SK-N-DZ (cell line): ENCODE results near the gene WDR11.

Experiments
- DNase-seq: peaks from one replicate; pipeline ENCODE4 v3.0.0-alpha.2; 2015; ENCODE audit warnings: low spot score

WDR11 gene

DNA sequence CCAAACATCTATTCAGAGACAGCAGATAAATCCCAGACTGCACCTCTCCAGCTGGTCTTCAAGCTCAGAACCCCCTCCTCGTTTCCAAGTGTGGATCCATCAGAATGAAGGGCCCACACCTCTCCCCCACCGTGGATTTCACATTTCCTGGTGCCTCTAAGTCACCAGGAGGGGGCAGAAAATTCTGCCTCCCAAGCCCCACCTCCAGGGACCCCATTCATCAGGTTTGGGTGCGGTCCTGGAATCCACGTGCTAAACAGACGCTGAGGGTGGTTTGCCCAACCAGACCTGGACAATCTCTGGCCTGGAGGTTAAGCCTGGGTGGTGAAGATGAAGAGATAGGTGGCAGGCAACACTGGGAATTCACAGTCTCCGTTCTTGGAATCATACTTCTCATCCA is 92.4 kb downstream of the WDR11 start:
- DNase-seq, result peak; percentile 57

DNA sequence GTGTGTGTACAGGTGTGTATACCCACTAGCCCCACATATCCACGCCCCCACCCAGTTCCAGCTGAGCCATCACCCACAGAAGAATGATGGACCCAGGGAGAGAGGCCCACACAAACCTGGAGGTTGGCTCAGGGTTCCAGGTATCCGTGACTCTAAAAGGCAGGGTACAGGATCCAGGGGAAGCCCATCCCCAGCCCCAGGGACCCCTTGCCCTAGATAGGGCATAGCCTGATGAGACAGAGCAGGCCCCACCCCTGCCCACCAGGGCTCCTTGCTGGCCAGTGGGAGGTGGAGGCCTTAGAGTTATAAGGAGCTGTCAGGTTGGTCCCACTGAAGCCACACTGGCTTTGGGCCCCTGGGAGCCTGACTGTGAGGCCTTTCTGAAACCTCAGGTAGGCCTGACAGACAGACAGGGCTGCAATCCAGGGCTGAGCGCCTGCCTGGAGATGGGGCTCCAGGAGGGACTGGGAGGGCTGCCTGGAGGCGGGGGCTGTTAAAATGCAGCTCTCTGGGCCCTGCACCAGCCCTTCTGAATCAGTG is 93.5 kb downstream of the WDR11 start:
- no peak for DNase-seq

DNA sequence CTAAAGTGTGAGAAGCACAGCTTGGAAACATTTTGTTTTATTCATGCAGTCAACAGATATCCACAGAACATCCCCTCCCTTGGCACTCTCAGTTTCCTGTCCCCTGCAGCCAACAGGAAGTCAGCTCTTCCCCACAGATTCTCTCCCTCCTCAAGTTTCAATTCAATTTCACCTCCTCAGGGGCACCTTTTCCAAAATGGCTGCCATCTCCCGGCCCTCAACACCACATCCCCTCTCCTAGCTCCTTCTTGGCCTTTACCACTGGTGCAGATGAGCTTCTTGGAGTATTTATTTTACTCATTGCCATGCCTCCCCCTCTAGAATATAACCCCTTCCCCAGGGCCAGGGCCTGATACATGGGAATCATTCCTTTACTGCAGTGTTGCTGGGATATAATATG is 94.0 kb downstream of the WDR11 start:
- no peak for DNase-seq

DNA sequence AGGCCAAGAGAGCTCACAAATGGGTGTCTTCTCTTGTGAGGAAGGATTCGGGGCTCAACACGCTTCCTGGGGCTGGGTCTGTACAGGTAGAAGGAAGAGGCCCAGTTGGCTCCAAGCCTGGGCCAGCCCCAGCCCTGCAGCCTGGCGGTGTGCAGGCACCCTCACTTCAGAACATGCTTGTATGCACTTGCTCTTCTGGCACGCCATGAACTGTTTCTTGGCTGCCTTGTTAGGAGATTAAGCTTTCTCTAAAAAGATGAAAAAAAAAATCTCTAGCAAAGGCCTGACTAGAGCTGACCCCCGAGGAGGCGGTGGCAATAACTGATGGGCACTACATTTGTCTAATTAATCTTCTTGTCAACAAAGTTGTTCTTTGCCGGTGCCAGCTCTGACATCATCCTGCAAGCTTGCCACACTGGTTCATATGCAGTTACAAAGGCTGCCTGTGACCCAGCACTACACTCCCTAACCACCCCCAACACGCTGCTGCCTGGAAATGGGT is 94.7 kb downstream of the WDR11 start:
- DNase-seq, result no peak

DNA sequence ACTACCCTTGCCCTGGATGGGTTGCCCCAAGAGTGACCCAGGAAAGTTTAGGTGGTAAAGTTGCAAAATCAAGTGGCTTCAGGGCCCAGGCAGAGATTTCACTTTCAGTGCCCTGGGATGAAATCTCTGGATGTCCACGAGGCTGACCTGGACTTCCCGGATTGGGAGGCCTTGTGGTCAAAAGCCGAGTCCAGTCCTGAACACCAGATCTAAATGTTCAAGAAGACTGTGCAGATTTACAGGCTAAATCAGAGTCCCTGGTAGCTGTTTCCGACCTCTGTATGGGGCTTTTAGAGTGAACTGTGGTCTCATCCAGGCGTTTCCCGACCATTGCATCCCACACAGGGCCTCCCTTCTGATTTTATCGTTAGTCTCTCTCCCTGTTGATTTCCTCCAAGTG is 95.3 kb downstream of the WDR11 start:
- peak; percentile 45 for DNase-seq

DNA sequence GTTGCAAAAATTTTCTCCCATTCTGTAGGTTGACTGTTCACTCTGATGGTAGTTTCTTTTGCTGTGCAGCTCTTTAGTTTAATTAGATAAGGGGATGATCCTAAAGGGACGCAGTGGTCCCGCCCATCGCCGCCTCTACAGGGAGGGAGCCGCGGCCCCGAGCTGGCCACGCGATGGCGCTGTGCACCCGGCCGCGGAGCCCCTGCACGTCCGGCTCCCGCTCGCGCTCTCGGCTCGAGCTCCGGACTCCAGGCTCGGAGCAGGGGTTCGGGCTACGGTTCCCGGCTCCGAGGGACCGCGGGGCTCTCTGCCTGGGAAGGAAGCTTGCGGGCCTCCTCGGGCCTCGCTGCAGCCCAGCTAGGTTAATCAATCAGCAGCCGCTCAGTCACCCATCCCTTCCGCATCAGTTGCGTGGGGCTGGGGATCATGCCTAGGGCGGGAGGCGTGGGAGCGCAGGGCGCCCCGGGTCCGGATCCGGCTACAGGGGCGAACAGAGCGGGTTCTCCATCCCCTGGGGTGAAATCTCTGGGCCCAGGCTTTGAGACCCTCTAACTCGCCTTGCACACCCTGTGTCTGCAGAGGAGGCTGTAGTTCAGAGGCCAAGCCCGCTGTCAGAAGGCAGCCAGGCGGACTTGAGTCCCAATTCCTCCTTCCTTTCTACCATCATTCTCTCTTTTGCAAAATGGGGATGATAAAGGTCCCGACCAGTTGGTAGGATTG is 97.9 kb downstream of the WDR11 start:
- no peak for DNase-seq

DNA sequence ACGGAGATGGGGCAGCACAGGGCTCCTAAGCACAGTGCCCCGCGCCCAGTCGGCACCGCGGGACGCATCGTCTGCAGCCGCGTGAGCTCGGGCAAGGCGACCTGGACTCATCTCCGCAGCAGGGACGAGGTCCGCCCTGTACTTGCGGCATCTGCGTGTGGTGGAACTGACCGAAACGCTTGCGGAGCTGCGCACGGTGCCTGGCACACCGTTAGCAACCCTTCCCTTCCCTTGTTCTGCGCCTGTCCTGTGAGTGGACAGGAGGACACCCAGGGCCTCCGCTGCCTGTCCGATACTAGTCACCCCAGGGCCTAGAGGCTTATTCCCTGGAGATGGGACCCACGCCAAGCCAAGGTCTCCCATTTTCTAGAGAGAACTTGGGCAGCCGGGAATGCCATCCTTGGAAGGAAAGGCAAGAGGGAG is 98.5 kb downstream of the WDR11 start:
- DNase-seq, result no peak

DNA sequence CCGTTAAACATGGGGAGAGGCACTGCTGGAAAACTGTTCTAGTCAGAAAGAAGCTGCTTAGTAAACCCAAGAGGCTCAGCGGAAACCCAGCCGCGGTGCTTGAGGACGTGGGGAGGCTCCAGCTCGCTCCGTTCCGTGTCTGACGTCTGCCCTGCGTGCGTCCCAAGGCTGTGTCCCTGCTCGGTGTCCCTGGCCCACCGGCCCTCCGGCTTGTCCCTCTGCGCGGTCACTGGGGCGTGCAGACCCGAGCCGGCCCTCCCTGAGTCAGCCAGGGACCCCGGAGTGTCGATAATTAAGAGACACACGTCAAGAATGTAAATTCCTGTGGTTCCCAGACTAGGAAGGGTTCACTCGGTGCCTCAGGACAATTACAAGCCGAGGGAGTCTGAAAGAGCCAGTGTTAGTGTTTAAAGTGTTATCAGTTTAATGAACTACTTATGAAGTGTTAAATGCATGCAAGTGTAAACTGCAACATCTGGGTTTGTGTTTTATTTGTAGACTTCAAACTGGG is 98.9 kb downstream of the WDR11 start:
- DNase-seq, result no peak

DNA sequence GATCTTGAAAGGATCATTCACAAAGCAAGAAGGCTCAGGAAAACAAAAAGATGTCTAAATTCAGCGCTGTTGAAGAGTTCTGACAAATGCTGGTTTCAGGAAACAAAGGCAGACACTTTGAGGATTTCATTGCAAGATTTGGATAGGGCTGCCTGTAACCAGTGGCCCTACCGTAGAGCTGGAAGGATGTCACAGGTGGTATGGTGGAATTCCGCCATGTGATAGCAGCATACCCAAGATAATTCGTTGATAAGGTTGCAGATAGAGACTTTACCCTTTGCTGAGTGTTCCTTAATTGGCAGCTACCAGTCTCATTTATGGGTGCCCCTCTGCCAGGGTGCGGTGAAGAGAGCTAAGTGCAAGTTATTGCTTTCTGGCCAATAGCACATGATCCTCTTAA is 100.1 kb downstream of the WDR11 start:
- no peak for DNase-seq

DNA sequence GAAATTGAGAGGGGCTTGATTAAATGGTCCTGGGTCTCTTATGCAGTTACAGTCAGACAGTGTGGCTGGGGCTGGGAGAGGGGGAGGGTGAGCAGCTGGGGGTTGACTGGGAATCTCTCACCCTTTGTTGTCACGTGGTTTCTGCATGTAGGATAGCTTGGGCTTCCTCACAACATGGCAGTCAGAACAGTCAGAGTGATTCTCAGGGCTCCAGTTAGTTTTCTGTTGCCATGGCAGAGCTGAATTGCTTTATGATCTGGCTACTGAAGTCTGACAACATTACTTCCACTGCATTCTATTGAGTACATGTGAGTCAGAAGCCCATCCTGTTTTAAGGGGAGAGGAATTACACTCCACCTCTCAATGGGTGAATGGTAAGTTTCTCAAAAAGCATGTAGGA is 102.7 kb downstream of the WDR11 start:
- no peak for DNase-seq
